GM21723 (cell line): Measurements from ENCODE around the gene AJM1.
"Not testable (repeated sequence)": the region's sequence is repeated elsewhere in the genome, so short reads cannot be mapped to it uniquely, and the experiment has no call there.

Experiments
- ATAC-seq: cut with Tn5 transposase; IDR thresholded peaks from one replicate; pipeline ENCODE4 v1.9.1; 2021; ENCODE audit warnings: mild to moderate bottlenecking, moderate library complexity; ENCODE audit not compliant: unreplicated experiment

Gene AJM1

DNA sequence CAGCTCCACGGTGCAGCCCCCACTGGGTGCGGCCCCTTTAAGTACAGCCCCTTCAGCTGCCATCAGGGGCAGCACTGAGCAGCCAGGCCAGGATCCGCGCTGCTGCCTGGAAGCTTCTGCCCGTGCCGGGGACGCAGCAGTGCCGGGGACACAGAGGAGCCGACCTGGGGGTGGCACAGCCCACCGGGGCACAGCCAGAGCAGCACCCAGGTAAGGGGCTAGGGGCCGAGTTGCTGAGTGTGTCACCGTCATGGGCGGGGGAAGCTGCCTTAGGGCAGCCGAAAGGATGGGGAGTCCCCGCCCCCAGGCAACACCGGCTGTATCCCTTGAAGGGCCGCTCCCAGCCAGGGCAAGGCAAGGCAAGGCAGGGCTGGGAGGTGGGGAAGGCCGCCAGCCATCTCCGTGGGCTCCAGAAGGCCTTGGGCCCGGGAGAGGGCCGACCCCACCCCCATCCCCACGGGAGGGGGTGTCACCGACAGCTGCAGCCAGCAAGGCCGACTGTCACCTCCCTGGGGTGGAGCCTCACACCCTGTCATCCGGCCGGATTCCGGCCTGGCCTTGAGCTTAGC lies at the start of gene AJM1:
AJM1 (plus strand) TSS at position 99 of the 569 bp plus-strand sequence. CDS start 1,937 bp downstream, outside the sequence.
- peak; percentile 73 for ATAC-seq

DNA sequence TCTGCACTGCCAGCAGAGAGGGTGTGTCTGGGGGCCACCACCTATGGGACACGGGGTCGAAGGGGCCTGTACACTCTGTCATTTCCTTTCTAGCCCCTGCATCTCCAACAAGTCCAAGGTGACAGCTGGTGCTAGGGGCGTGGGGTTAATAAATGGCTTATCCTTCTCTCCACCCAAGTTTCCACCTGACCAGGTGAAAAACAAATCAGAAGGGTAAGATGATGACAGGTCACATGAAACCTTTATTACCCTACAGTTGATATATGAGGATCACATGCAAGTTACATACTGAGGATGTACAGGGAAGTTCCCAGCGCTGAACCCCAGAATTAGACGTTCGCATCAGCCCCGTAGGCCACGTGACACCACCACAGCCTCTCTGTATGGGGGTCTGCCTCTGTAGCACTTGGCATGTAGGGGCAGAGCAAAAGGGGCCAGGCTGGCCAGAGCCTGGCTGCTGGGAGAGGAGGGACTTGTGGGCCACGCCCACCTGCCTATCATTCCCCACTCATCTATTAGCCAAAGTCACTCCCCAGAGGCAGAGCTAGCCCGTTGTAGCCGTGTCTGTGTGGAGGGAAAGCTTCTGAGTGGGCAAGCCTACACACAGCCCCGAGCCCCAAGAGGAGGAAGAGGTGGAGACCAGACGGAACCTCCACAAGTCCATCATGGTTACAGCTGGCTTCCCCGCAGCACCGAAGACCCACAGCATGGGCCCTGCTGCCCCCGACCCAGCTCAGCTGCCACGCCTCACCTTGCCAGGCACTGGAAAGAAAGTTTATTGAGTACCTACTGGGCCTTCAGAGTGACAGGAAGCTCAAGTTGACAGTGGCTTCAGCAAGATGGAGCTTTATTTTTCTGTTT lies 49.0 kb upstream of the AJM1 start:
- no peak for ATAC-seq

DNA sequence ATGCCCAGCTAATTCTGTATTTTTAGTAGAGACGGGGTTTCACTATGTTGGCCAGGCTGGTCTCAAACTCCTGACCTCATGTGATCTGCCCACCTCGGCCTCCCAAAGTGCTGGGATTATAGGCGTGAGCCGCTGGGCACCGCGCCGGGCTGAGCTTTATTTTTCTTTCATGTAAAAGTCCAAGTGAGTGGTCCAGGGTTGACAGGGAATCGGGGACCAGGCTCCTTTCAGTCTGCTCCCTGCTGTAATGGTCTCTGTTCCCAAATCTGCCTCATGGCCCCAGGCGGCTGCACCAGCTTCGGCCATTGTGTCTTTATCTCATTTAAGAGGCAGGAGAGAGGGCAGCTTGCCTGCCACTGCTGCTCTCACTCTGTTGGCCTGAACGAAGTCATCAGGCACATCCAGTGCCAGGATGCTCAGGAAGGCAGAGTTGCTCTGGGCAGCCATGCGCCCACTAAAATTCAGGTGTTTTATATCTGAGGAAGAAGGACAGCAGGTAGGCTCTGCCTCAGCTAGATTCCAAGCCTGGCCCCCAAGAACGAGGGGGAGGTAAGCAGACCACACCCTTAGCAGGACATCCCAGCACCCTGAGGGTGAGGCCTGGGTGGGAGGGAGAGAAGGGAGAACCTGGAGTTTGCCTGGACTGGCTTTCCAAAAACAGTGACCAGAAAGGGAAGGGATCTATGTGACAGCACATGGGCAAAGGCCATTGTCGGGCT lies 47.8 kb upstream of the AJM1 start:
- no peak for ATAC-seq

DNA sequence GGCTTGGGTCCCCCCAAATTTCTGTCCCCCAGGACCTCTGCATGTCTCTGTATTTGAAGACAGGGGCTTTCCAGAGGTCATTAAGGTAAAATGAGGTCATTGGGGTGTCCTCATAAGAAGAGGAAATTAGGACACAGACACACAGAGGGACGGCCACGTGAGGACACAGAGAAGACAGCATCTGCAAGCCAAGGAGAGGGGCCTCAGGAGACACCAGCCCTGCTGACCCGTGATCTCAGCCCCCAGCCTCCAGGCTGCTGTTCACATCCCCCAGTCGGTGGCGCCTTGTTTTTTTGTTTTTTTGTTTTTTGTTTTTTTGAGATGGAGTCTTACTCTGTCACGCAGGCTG lies 47.3 kb upstream of the AJM1 start:
- ATAC-seq, result no peak

DNA sequence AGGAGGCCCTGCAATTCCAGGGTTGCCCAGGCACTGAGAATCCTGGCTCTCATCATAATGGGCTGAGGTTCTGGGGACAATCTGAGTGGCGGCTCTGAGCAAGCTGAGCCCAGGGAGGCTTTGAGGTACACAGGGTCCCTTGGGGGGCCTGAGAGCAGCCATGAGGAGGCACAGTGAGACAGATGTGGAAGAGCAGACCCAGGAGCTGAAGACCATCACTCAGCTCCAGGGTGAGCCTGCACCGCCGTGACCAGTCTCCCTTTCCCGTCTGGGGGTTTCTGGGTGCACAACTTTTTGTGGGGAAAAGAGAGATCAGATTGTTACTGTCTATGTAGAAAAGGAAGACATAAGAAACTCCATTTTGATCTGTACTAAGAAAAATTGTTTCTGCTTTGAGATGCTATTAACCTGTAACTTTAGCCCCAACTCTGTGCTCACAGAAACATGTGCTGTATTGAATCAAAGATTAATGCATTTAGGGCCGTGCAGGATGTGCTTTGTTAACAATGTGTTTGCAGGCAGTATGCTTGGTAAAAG lies 46.0 kb upstream of the AJM1 start, which contains the start of gene CCDC183:
CCDC183 (plus strand) TSS at position 101 of the 537 bp plus-strand sequence; CDS start at position 161, 60 bp downstream.
- ATAC-seq, result no peak

DNA sequence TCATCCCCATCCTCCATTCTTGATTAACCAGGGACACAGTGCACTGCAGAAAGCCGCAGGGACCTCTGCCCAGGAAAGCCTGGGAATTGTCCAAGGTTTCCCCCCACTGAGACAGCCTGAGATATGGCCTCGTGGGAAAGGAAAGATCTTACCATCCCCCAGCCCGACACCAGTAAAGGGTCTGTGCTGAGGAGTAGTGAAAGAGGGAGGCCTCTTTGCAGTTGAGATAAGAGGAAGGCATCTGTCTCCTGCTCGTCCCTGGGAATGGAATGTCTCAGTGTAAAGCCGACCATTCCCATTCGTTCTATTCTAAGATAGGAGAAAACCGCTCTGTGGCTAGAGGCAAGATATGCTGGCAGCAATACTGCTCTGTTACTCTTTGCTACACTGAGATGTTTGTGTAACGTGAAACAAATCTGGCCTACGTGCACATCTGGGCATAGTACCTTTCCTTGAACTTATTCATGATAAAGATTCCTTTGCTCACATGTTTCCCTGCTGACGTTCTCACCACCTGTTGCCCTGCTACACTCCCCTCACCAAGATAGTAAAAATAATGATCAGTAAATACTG lies 45.4 kb upstream of the AJM1 start:
- ATAC-seq, result not testable (repeated sequence)

DNA sequence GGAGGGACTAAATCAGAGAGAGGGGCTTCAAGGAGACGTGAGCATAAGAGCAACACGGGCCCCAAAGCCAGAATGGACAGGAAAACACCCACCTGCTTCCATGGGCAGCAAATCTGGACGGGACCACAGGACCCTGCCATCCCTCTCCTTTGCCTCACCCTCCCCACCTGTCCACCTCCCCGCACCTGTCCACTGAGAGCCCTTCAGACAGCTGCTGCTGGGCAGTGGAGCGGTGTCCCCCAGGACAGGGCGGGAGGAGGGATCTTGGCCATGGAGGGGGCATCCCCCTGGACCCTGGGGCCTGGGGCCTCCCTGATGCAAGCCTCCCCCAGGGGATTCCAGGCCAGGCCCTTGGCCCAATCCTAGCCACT lies 43.6 kb upstream of the AJM1 start:
- ATAC-seq, result no peak

DNA sequence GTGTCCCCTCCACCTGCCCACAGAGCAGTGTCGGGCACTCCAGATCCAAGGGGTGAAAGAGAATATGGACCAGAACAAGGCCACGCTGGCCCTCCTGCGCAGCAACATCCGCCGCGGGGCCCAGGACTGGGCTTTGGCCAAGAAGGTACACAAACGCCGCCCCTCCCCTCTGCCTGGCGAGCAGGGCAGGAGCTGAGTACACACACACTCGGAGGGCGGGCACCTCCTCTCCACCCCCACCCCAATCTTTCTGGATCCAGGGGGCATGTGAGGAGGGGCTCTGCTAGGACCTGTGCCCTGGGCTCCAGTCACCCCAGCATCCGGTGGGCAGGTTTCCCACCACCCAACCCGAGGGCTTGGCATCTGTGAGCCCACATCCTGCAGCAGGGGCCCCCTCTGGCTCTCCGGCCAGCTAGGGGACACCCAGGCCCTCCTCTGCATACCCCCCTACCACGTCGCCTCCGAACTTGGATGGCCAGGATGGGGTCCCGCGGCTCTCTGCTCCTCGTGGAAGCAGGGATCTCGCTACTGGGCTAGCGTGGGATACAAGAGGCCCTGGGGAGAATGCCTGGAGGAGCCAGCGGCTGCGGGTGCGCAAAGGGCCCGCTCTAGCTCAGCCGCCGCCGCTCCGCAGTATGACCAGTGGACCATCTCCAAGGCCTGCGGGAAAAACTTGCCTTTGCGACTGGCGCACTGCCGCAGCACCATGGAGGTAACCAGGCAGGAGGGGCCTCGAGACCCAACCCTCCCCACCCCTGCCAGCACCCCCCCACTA lies 43.0 kb upstream of the AJM1 start:
- ATAC-seq, result no peak

DNA sequence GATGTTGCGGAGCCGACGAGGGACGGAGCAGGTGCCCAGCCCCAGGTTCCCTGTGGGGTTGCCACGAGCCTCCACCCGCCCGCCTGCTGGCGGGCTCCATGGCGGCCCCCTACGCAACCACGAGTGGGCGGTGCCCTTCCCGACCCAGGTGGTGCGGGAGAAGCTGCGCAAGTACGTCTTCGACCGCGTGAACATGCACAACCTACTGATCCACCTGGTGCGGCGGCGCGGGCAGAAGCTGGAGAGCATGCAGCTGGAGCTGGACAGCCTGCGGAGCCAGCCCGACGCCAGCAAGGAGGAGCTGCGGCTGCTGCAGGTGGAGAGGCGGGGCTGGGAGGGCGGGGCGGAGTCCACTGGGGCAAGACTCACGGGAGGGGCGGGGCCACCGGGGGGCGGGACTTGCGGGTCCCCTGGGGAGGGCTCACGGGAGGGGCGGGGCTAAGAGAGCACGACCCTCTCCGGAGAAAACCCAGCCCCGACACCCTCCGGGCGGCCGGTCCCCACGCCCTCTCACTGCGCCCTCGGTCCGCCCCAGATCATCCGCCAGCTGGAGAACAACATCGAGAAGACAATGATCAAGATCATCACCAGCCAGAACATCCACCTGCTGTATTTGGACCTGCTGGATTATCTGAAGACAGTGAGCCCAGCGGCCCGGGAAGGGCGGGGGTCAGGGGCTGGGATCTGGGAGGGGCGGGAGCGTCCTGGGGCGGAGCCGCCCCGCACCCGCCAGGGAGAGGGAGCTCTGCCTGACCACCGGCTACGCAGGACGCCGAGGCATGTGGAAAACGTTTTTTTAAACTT lies 42.2 kb upstream of the AJM1 start:
- ATAC-seq, result peak; percentile 39

DNA sequence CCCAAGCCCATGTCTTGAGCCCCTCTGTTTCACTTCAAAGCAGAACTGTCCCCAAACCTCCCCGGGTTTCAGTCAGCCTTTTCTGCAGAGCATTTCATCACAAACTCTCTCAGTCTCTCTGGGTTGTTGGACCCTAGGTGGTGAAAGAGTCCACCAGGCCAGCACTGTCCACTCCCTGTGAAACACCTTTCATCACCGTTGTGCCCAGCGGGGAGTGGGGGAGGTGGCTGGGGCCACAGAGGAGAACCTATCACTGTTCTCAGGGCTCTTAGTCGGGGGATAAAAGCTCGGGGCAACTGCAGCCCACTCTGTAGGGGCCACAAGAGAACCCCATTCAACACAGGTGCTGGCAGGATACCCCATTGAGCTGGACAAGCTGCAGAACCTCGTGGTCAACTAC lies 40.0 kb upstream of the AJM1 start:
- ATAC-seq, result no peak

DNA sequence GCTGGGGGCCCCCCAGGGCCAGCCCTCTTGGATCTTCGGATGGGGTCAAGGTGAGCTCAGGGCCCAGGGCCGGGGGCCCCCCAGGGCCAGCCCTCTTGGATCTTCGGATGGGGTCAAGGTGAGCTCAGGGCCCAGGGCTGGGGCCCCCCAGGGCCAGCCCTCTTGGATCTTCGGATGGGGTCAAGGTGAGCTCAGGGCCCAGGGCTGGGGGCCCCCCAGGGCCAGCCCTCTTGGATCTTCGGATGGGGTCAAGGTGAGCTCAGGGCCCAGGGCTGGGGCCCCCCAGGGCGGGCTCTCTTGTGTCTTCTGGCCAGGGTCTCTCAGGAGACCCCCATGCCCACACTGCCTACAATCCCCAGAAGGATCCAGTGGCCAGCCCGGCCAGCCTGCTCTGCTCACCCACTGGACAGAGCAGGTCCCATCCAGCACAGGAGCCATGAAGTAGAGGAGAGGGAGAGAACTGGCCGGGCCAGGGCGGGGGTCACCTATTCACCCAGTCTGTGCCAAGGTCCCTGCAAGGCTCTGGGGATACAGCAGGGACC lies 39.2 kb upstream of the AJM1 start:
- not testable (repeated sequence) for ATAC-seq

DNA sequence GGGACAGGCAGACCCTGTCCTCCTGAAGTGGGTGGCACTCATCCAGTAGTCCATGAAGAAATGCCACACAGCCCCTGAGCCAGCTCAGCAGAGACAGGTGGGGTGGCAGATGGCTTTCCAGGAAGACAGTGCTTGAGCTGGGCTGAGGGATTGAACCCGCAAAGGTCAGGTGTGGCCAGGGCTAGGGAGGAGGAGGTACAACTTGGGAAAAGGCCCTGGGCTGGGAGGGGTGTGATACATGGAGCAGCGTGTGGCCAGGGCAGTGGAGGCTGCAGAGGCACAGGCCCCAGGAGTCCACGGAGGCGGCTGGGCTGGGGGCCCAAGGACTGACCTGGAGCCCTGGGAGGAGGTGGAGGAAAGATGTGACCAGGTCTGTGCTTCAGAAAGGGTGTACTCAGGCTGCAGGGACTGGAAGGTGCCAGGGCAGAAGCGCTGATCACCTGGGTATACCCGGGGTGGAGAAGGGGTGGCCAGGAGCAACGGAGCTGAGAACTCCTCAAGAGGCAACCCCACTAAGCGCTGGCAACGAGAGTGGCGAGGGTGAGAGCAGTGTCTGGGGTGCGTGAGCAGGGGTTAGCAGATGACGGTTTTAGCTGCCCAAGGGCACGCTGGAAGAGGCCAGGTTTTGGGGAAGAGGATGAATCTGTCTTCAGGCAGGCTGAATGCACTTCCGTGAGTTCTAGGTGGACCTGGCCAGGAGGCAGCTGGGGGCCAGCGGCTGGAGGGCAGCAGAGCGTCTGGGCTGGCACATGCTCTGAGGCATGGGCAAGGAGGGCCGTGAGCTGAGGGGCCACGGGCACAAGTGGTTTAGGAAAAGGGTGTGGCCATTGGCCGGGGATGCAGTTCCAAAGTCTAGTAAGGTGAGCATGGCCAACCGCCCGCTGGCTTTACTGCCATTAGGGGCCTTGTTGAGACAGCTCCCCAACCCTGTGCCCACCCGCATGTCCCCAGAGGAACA lies 38.4 kb upstream of the AJM1 start:
- ATAC-seq, result no peak

DNA sequence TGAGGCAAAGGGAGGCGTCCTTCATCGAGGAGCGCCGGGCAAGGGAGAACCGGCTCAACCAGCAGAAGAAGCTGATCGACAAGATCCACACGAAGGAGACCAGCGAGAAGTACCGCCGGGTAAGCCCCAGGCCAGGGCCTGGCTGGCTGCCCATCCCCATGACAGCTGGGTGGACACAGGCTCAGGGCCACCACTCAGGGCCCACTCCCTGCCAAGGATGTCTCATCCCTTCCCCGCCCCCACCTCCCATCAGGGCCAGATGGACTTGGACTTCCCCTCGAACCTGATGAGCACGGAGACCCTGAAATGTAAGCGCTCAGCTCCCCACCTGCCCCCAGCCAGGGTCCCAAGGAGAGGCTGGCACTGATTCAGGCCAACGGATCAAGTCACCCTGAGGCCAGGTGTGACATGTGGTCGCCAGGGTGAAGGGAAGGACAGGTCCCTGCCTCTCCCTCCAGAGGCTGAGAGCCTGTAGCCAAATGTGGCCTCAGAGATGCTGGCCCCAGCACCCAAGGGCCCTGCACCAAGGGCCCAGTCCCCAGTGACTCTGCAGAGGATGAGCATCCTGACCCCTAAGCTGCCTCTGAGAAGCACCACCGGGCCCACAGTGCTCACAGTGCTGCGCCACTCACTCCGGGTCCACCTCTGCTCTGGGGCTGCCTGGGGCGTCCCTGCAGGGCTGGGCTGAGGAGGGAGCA lies 37.6 kb upstream of the AJM1 start:
- ATAC-seq, result no peak

DNA sequence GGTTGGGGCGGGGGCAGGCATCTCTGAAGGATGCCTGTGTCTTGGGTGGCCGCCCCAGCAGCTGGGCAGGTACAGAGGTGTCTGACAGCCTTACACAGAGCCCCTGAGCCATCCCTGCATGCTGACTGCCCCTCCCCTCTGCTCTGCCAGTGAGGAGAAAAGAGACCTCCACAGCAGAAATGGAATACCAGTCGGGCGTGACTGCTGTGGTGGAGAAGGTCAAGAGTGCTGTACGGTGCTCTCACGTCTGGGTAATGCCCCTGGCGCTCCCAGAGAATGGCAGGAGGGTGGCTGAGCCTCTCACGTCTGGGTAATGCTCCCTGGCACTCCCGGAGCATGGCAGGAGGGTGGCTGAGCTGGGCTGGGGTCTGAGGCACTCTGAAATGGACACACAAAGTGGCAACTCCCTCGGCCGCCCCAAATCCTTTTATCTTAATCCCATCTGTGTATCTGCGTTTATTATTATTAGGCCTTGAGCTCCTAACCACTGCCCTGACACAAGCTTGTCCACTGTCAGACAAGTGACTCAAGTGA lies 37.0 kb upstream of the AJM1 start:
- ATAC-seq, result no peak

DNA sequence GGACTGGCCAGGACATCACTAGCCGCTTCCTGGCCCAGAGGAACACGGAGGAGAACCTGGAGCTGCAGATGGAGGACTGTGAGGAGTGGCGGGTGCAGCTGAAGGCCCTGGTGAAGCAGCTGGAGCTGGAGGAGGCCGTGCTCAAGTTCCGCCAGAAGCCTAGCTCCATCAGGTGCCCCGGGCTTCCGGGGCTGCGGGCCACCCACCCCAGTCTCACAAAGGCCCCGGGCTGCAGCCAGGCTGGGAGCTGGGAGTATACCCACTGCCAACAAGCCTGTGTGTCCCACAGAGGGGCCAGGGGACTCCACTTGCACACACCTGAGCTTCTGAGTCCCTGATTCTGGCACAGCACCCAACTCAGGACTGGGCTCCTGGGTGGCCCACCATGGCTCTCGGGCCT lies 36.2 kb upstream of the AJM1 start:
- ATAC-seq, result no peak

DNA sequence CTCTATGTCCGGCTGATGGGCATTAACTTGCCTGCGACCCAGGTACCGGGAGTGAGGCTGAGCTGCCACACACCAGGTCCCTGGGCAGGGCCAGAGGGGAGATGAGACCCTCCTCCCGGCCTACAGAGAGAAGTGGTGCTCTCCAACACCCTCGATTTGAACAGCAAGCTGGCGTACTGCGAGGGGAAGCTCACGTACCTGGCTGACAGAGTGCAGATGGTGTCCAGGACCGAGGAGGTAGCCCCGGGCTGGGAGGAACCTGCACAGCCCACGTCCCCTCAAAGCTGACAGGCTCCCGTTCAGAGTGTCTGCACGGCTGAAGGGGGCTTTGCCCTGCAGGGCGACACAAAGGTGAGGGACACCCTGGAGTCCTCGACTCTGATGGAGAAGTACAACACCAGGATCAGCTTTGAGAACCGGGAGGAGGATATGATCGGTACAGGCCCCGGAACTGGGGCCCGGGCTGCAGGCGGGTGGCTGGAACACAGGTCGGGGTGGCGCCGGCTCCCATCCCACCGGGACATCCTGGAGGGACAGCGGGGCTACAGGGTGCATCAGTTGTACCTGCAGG lies 35.6 kb upstream of the AJM1 start:
- ATAC-seq, result no peak
